HG03432 (cell line): ENCODE data around the gene ITCH.
"Not testable (repeated sequence)": the region's sequence is repeated elsewhere in the genome, so short reads cannot be mapped to it uniquely, and the experiment has no call there.

ENCODE experiments used
- ATAC-seq: cut with Tn5 transposase; IDR thresholded peaks from one replicate; pipeline ENCODE4 v1.9.1; 2021; ENCODE audit warnings: mild to moderate bottlenecking, moderate library complexity; ENCODE audit not compliant: unreplicated experiment

ITCH gene

GRCh38 chr20:34363062-34363464 lies at the start of gene ITCH:
Gene ITCH, plus strand, starts transcription at chr20:34363273. Its CDS starts 30,539 bp downstream, at chr20:34393812.
- ATAC-seq, result peak; percentile 94

- no peak for ATAC-seq
Observed at GRCh38 chr20:34315236-34315635, 47.8 kb upstream of the ITCH start.

- ATAC-seq, result no peak
Observed at GRCh38 chr20:34316196-34316814, 46.8 kb upstream of the ITCH start.

GRCh38 chr20:34318609-34319443 lies 44.2 kb upstream of the ITCH start:
- no peak for ATAC-seq

- no peak for ATAC-seq
Observed at GRCh38 chr20:34320861-34321260, 42.2 kb upstream of the ITCH start.

GRCh38 chr20:34322267-34323105 lies 40.6 kb upstream of the ITCH start:
- ATAC-seq, result no peak

- no peak for ATAC-seq
Observed at GRCh38 chr20:34324541-34324940, 38.5 kb upstream of the ITCH start.

- not testable (repeated sequence) for ATAC-seq
Observed at GRCh38 chr20:34328207-34328606, 34.9 kb upstream of the ITCH start.

- ATAC-seq, result no peak
Observed at GRCh38 chr20:34328928-34329677, 34.0 kb upstream of the ITCH start.

GRCh38 chr20:34330861-34331544 lies 32.1 kb upstream of the ITCH start:
- not testable (repeated sequence) for ATAC-seq

- ATAC-seq, result no peak
Observed at GRCh38 chr20:34331838-34332237, 31.2 kb upstream of the ITCH start.

GRCh38 chr20:34332262-34332920 lies 30.7 kb upstream of the ITCH start:
- no peak for ATAC-seq

GRCh38 chr20:34333786-34334185 lies 29.3 kb upstream of the ITCH start:
- no peak for ATAC-seq

GRCh38 chr20:34334654-34335407 lies 28.2 kb upstream of the ITCH start:
- no peak for ATAC-seq

GRCh38 chr20:34337544-34337943 lies 25.5 kb upstream of the ITCH start:
- no peak for ATAC-seq

GRCh38 chr20:34337982-34338726 lies 24.9 kb upstream of the ITCH start:
- no peak for ATAC-seq

GRCh38 chr20:34340726-34341125 lies 22.3 kb upstream of the ITCH start:
- not testable (repeated sequence) for ATAC-seq

- not testable (repeated sequence) for ATAC-seq
Observed at GRCh38 chr20:34341199-34341598, 21.9 kb upstream of the ITCH start.
